ENCODE data around the gene CKAP5.

- TF ChIP-seq CTCF (IDR thresholded peaks at IDR 0.05) (no peak), POLR2A (IDR thresholded peaks at IDR 0.05) (no peak), POLR2AphosphoS5 (IDR thresholded peaks at IDR 0.05) (no peak)
Measured at GRCh38 chr11:46701078-46701654, 144.9 kb downstream of the CKAP5 start.

Data from suprapubic skin (tissue), 4 donors.